Neural crest cell (in vitro differentiated cells): ENCODE results near the gene MRC1. TPM values are rescaled to one million over a fixed set of nuclear protein-coding genes. Genes with fewer than 3 reads are reported as not detected.

ENCODE experiments used
- DNase-seq: peaks from one replicate; pipeline ENCODE4 v3.0.0; 2021; ENCODE audit warnings: low read depth, mixed read lengths, low spot score
- H3K27ac Mint-ChIP-seq: one replicate; pipeline ENCODE4 v1.8.0; 2021; ENCODE audit warnings: mild to moderate bottlenecking, mixed read lengths; ENCODE audit not compliant: unreplicated experiment
- H3K27me3 Mint-ChIP-seq: 2 replicates; pipeline ENCODE4 v1.8.0; 2021; ENCODE audit warnings: low read depth, mild to moderate bottlenecking, mixed read lengths
- H3K36me3 Mint-ChIP-seq: 2 replicates; pipeline ENCODE4 v1.8.0; 2021; ENCODE audit warnings: low read depth, mild to moderate bottlenecking, mixed read lengths
- H3K4me1 Mint-ChIP-seq: 2 replicates; pipeline ENCODE4 v1.8.0; 2021; ENCODE audit warnings: mixed read lengths
- H3K4me3 Mint-ChIP-seq: one replicate; pipeline ENCODE4 v1.8.0; 2021; ENCODE audit warnings: mild to moderate bottlenecking, mixed read lengths
- H3K9me3 Mint-ChIP-seq: 2 replicates; pipeline ENCODE4 v1.8.0; 2021; ENCODE audit warnings: mixed read lengths
- CTCF ChIP-seq: fragments of 200-600 bp; sonication (generic); conservative IDR thresholded peaks from 2 replicates; pipeline ENCODE4 v1.5.0; 2021; ENCODE audit warnings: antibody characterized with exemption, mild to moderate bottlenecking
- microRNA-seq: library from miRNA; unstranded; fragments of <30 nt; microRNA quantifications from one replicate; pipeline ENCODE4, GENCODE V29; 2020
- total RNA-seq: library from RNA; stranded (reverse); gene quantifications from 2 replicates; pipeline ENCODE4 v1.2.1, GENCODE V29; 2021

Gene MRC1
- total RNA-seq, 1 donor from 2014 or later: not detected

DNA sequence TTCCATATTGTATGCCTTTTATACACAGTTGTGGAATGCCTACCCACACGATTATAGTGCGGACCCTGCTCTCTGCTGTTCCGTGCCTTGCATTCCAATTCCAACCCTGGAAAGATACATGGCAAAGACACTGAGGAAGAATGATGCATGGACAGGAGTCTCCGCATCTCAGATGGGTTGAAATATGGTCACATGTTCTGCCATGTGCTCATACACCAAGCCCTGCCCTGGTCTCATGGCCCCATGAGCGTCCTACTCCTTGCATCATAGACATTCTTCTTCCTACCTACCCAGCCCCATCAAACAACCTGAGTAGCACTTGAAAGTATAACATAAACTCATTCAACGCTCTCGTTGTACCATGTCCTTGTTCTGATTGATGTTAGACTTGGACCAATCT is 148.9 kb downstream of the MRC1 start:
- Mint-ChIP-seq H3K27me3 (no peaks in the 10 kb centered on the region), H3K4me3 (no peak overlapping the region), H3K4me1 (peaks cover 5% of the 10 kb centered on the region), H3K9me3 (peaks cover 8% of the 10 kb centered on the region), H3K27ac (no peak overlapping the region), H3K36me3 (no peaks in the 10 kb centered on the region)
- DNase-seq: no peak
- TF ChIP-seq CTCF: no peak

GRCh38 chr10:17959870-17960269 is 150.7 kb downstream of the MRC1 start:
- Mint-ChIP-seq H3K36me3 (no peaks in the 10 kb centered on the region), H3K9me3 (peaks cover 5% of the 10 kb centered on the region), H3K4me3 (no peak overlapping the region), H3K4me1 (peaks cover 5% of the 10 kb centered on the region), H3K27me3 (peaks cover 2% of the 10 kb centered on the region), H3K27ac (no peak overlapping the region)
- no peak for DNase-seq
- TF ChIP-seq CTCF: no peak

Small RNA genes lying within 50 kb of the gene (microRNA-seq; reads per million reads assigned to microRNA genes)
- not detected for gene MIR511

Other genes with a start within 250 kb of the MRC1 start
- gene HACD1, start 192.0 kb upstream of the MRC1 start, total RNA-seq: 13.7 and 14.6 TPM in 2 replicates
- gene STAM, start 165.2 kb upstream of the MRC1 start, total RNA-seq: 29.0 and 30.7 TPM in 2 replicates
- 0.05 TPM in 1 of 2 replicates, not detected in the other for gene TMEM236, start 57.1 kb upstream of the MRC1 start, total RNA-seq
- not detected in 2 replicates for gene SLC39A12, start 142.6 kb downstream of the MRC1 start, total RNA-seq